HG03558 (cell line): Measurements from ENCODE around the gene MACROD2.

ENCODE experiments used
- ATAC-seq: cut with Tn5 transposase; IDR thresholded peaks from one replicate; pipeline ENCODE4 v1.9.1; 2021; ENCODE audit warnings: moderate number of reproducible peaks; ENCODE audit not compliant: unreplicated experiment; ENCODE audit errors: extremely low read depth

The MACROD2 gene

GRCh38 chr20:14055127-14055742 is 59.9 kb downstream of the MACROD2 start:
- ATAC-seq: no peak

GRCh38 chr20:14062171-14062570 is 66.9 kb downstream of the MACROD2 start:
- no peak for ATAC-seq

GRCh38 chr20:14062786-14063185 is 67.5 kb downstream of the MACROD2 start:
- no peak for ATAC-seq

GRCh38 chr20:14064333-14064732 is 69.0 kb downstream of the MACROD2 start:
- no peak for ATAC-seq

- ATAC-seq: no peak
Measured at GRCh38 chr20:14064921-14065320, 69.6 kb downstream of the MACROD2 start.

- no peak for ATAC-seq
Measured at GRCh38 chr20:14065774-14066173, 70.5 kb downstream of the MACROD2 start.

GRCh38 chr20:14067603-14068002 is 72.3 kb downstream of the MACROD2 start:
- no peak for ATAC-seq

- no peak for ATAC-seq
Measured at GRCh38 chr20:14069796-14070195, 74.5 kb downstream of the MACROD2 start.

GRCh38 chr20:14093652-14094051 is 98.3 kb downstream of the MACROD2 start:
- ATAC-seq: no peak

GRCh38 chr20:14098261-14098660 is 102.9 kb downstream of the MACROD2 start:
- ATAC-seq: no peak

- no peak for ATAC-seq
Measured at GRCh38 chr20:14113416-14113815, 118.1 kb downstream of the MACROD2 start.

- ATAC-seq: no peak
Measured at GRCh38 chr20:14114065-14114704, 118.9 kb downstream of the MACROD2 start.

- no peak for ATAC-seq
Measured at GRCh38 chr20:14116037-14116436, 120.7 kb downstream of the MACROD2 start.

GRCh38 chr20:14117768-14118167 is 122.5 kb downstream of the MACROD2 start:
- ATAC-seq: no peak

- no peak for ATAC-seq
Measured at GRCh38 chr20:14126856-14127255, 131.5 kb downstream of the MACROD2 start.

- ATAC-seq: no peak
Measured at GRCh38 chr20:14127514-14128223, 132.4 kb downstream of the MACROD2 start.

GRCh38 chr20:14134004-14134403 is 138.7 kb downstream of the MACROD2 start:
- ATAC-seq: no peak

GRCh38 chr20:14142171-14142570 is 146.9 kb downstream of the MACROD2 start:
- no peak for ATAC-seq

GRCh38 chr20:14142964-14143627 is 147.8 kb downstream of the MACROD2 start:
- ATAC-seq: no peak

GRCh38 chr20:14148042-14148441 is 152.7 kb downstream of the MACROD2 start:
- ATAC-seq: no peak

- no peak for ATAC-seq
Measured at GRCh38 chr20:14155361-14155760, 160.0 kb downstream of the MACROD2 start.
